ENCODE measurements around the gene HOMER1. TPM values are rescaled to one million over a fixed set of nuclear protein-coding genes. Genes with fewer than 3 reads are reported as not detected.

HOMER1 gene
- polyA plus RNA-seq, 1 donor from 2014 or later, result 30.6 TPM

- no peak overlapping the region for H3K4me3 ChIP-seq (ENCODE audit: low read length)
- H3K79me2 ChIP-seq (replicated peaks; ENCODE audit: insufficient read depth, low read length), result no peaks in the 10 kb centered on the region
- H3K9ac ChIP-seq (ENCODE audit: low read length), result no peak overlapping the region
- H3K27me3 ChIP-seq (ENCODE audit: insufficient read depth, low read depth, low read length), result no peaks in the 10 kb centered on the region
- H3K4me2 ChIP-seq (ENCODE audit: low read length), result no peak overlapping the region
- H3F3A ChIP-seq (ENCODE audit: insufficient read depth, low read length, poor library complexity, severe bottlenecking), result no peaks in the 10 kb centered on the region
- no peaks in the 10 kb centered on the region for H3K36me3 ChIP-seq (ENCODE audit: insufficient read depth, low read length)
- no peak overlapping the region for H3K27ac ChIP-seq (ENCODE audit: low read length)
- H3K9me3 ChIP-seq (ENCODE audit: low read length), result no peaks in the 10 kb centered on the region
- H3K9me2 ChIP-seq (ENCODE audit: insufficient read depth, low read length), result no peaks in the 10 kb centered on the region
- no peaks in the 10 kb centered on the region for H4K20me1 ChIP-seq (ENCODE audit: insufficient read depth)
- TF ChIP-seq RAD21 (conservative IDR thresholded peaks at IDR 0.05) (no peak), POLR2AphosphoS5 (IDR thresholded peaks at IDR 0.05) (no peak), REST (IDR thresholded peaks at IDR 0.05; ENCODE audit: borderline replicate concordance) (no peak), CTCF (IDR thresholded peaks at IDR 0.05; ENCODE audit: poor library complexity, severe bottlenecking) (no peak), TAF1 (IDR thresholded peaks at IDR 0.05; ENCODE audit: low read depth) (no peak), SMC3 (conservative IDR thresholded peaks at IDR 0.05; ENCODE audit: poor library complexity) (no peak), EP300 (conservative IDR thresholded peaks at IDR 0.05; ENCODE audit: poor library complexity, severe bottlenecking) (no peak), EZH2 (IDR thresholded peaks at IDR 0.05; ENCODE audit: borderline replicate concordance, insufficient read depth, low read length, poor library complexity, severe bottlenecking) (no peak), MXI1 (conservative IDR thresholded peaks at IDR 0.05; ENCODE audit: poor library complexity, severe bottlenecking) (no peak)
- H2AFZ ChIP-seq (ENCODE audit: low read depth, low read length), result no peak overlapping the region
Observed at GRCh38 chr5:79346420-79346824, 167.5 kb downstream of the HOMER1 start.

GRCh38 chr5:79333852-79334557 lies 179.9 kb downstream of the HOMER1 start:
- H3K9me2 ChIP-seq (ENCODE audit: insufficient read depth, low read length), result no peaks in the 10 kb centered on the region
- no peaks in the 10 kb centered on the region for H4K20me1 ChIP-seq (ENCODE audit: insufficient read depth)
- no peak overlapping the region for H3K27ac ChIP-seq (ENCODE audit: low read length)
- H3K36me3 ChIP-seq (ENCODE audit: insufficient read depth, low read length), result no peaks in the 10 kb centered on the region
- TF ChIP-seq MXI1 (conservative IDR thresholded peaks at IDR 0.05; ENCODE audit: poor library complexity, severe bottlenecking), result no peak
- no peak for TF ChIP-seq SMC3 (conservative IDR thresholded peaks at IDR 0.05; ENCODE audit: poor library complexity)
- no peak for TF ChIP-seq REST (IDR thresholded peaks at IDR 0.05; ENCODE audit: borderline replicate concordance)
- TF ChIP-seq EZH2 (IDR thresholded peaks at IDR 0.05; ENCODE audit: borderline replicate concordance, insufficient read depth, low read length, poor library complexity, severe bottlenecking), result no peak
- TF ChIP-seq EP300 (conservative IDR thresholded peaks at IDR 0.05; ENCODE audit: poor library complexity, severe bottlenecking), result no peak
- TF ChIP-seq RAD21 (conservative IDR thresholded peaks at IDR 0.05), result no peak
- TF ChIP-seq CTCF (IDR thresholded peaks at IDR 0.05; ENCODE audit: poor library complexity, severe bottlenecking), result no peak
- TF ChIP-seq POLR2AphosphoS5 (IDR thresholded peaks at IDR 0.05), result no peak
- TF ChIP-seq TAF1 (IDR thresholded peaks at IDR 0.05; ENCODE audit: low read depth), result no peak
- H3K79me2 ChIP-seq (replicated peaks; ENCODE audit: insufficient read depth, low read length), result no peaks in the 10 kb centered on the region
- no peaks in the 10 kb centered on the region for H3K27me3 ChIP-seq (ENCODE audit: insufficient read depth, low read depth, low read length)
- H3K9ac ChIP-seq (ENCODE audit: low read length), result no peak overlapping the region
- H3K4me3 ChIP-seq (ENCODE audit: low read length), result no peak overlapping the region
- no peaks in the 10 kb centered on the region for H3K9me3 ChIP-seq (ENCODE audit: low read length)
- no peaks in the 10 kb centered on the region for H3F3A ChIP-seq (ENCODE audit: insufficient read depth, low read length, poor library complexity, severe bottlenecking)
- H3K4me2 ChIP-seq (ENCODE audit: low read length), result no peak overlapping the region
- H2AFZ ChIP-seq (ENCODE audit: low read depth, low read length), result no peak overlapping the region

All from neural cell (in vitro differentiated cells).